Measurements from ENCODE around the gene VPS4B. TPM values are rescaled to one million over a fixed set of nuclear protein-coding genes. Genes with fewer than 3 reads are reported as not detected.
"Not testable (repeated sequence)": the region's sequence is repeated elsewhere in the genome, so short reads cannot be mapped to it uniquely, and the experiment has no call there.

VPS4B gene
- 34.9 and 50.0 TPM in 2 replicates for total RNA-seq

- peak; percentile 100 for DNase-seq (ENCODE audit: low read depth in 2 of 2)
Measured at GRCh38 chr18:63422087-63422863, at the start of gene VPS4B. VPS4B (minus strand) TSS chr18:63422476; CDS start chr18:63422259, 217 bp downstream.

- no peak for DNase-seq (ENCODE audit: low read depth in 2 of 2)
Measured at GRCh38 chr18:63470751-63471150, 48.5 kb upstream of the VPS4B start.

GRCh38 chr18:63468575-63468974 is 46.3 kb upstream of the VPS4B start:
- no peak for DNase-seq (ENCODE audit: low read depth in 2 of 2)

GRCh38 chr18:63467699-63468098 is 45.4 kb upstream of the VPS4B start:
- DNase-seq (ENCODE audit: low read depth in 2 of 2), result no peak

GRCh38 chr18:63465059-63465458 is 42.8 kb upstream of the VPS4B start:
- DNase-seq (ENCODE audit: low read depth in 2 of 2), result no peak

GRCh38 chr18:63464434-63464833 is 42.2 kb upstream of the VPS4B start:
- DNase-seq (ENCODE audit: low read depth in 2 of 2), result no peak

GRCh38 chr18:63460414-63460813 is 38.1 kb upstream of the VPS4B start:
- no peak for DNase-seq (ENCODE audit: low read depth in 2 of 2)

- no peak for DNase-seq (ENCODE audit: low read depth in 2 of 2)
Measured at GRCh38 chr18:63457977-63458376, 35.7 kb upstream of the VPS4B start.

- no peak for DNase-seq (ENCODE audit: low read depth in 2 of 2)
Measured at GRCh38 chr18:63454497-63454896, 32.2 kb upstream of the VPS4B start.

- DNase-seq (ENCODE audit: low read depth in 2 of 2), result not testable (repeated sequence)
Measured at GRCh38 chr18:63452751-63453150, 30.5 kb upstream of the VPS4B start.

- DNase-seq (ENCODE audit: low read depth in 2 of 2), result no peak
Measured at GRCh38 chr18:63451799-63452660, 29.8 kb upstream of the VPS4B start.

GRCh38 chr18:63449426-63449825 is 27.1 kb upstream of the VPS4B start:
- DNase-seq (ENCODE audit: low read depth in 2 of 2), result no peak

GRCh38 chr18:63447066-63447465 is 24.8 kb upstream of the VPS4B start:
- DNase-seq (ENCODE audit: low read depth in 2 of 2), result no peak

- no peak for DNase-seq (ENCODE audit: low read depth in 2 of 2)
Measured at GRCh38 chr18:63446266-63446665, 24.0 kb upstream of the VPS4B start.

- DNase-seq (ENCODE audit: low read depth in 2 of 2), result no peak
Measured at GRCh38 chr18:63445037-63445436, 22.8 kb upstream of the VPS4B start.

GRCh38 chr18:63444580-63444979 is 22.3 kb upstream of the VPS4B start:
- DNase-seq (ENCODE audit: low read depth in 2 of 2), result peak in 1 of 2 donors; percentile 54

GRCh38 chr18:63443829-63444228 is 21.6 kb upstream of the VPS4B start:
- DNase-seq (ENCODE audit: low read depth in 2 of 2), result no peak

- no peak for DNase-seq (ENCODE audit: low read depth in 2 of 2)
Measured at GRCh38 chr18:63440881-63441280, 18.6 kb upstream of the VPS4B start.

- no peak for DNase-seq (ENCODE audit: low read depth in 2 of 2)
Measured at GRCh38 chr18:63440219-63440618, 17.9 kb upstream of the VPS4B start.

GRCh38 chr18:63439334-63439733 is 17.1 kb upstream of the VPS4B start:
- DNase-seq (ENCODE audit: low read depth in 2 of 2), result peak; percentile 73 to 77

GRCh38 chr18:63438181-63438580 is 15.9 kb upstream of the VPS4B start:
- DNase-seq (ENCODE audit: low read depth in 2 of 2), result no peak

GRCh38 chr18:63433334-63433866 is 11.1 kb upstream of the VPS4B start:
- DNase-seq (ENCODE audit: low read depth in 2 of 2), result no peak
